HuH-7 (cell line): ENCODE measurements around the gene UPF2.
A peak's percentile ranks its signal among the peaks of the same experiment; 100 is the strongest.

Experiments used
- DNase-seq: peaks from one replicate; pipeline ENCODE4 v3.0.0; 2011; ENCODE audit warnings: low spot score

UPF2 gene

GRCh38 chr10:11881477-11882417, 160.9 kb downstream of the UPF2 start:
- DNase-seq = peak; percentile 93

- no peak for DNase-seq
Measured at GRCh38 chr10:11881030-11881476, 161.6 kb downstream of the UPF2 start.

GRCh38 chr10:11880151-11881029, 162.2 kb downstream of the UPF2 start:
- DNase-seq = no peak

GRCh38 chr10:11879387-11880094, 163.1 kb downstream of the UPF2 start:
- DNase-seq = no peak

- no peak for DNase-seq
Measured at GRCh38 chr10:11878776-11879175, 163.8 kb downstream of the UPF2 start.

GRCh38 chr10:11877591-11877905, 165.1 kb downstream of the UPF2 start:
- DNase-seq = no peak

GRCh38 chr10:11876805-11877590, 165.6 kb downstream of the UPF2 start:
- no peak for DNase-seq

- DNase-seq = no peak
Measured at GRCh38 chr10:11876324-11876723, 166.3 kb downstream of the UPF2 start.

- peak; percentile 99 for DNase-seq
Measured at GRCh38 chr10:11875494-11876281, 166.9 kb downstream of the UPF2 start.

GRCh38 chr10:11874568-11875493, 167.8 kb downstream of the UPF2 start:
- peak; percentile 90 for DNase-seq

GRCh38 chr10:11871466-11871865, 171.1 kb downstream of the UPF2 start:
- no peak for DNase-seq

GRCh38 chr10:11870900-11871400, 171.7 kb downstream of the UPF2 start:
- no peak for DNase-seq

- no peak for DNase-seq
Measured at GRCh38 chr10:11870461-11870780, 172.2 kb downstream of the UPF2 start.
